Neural progenitor cell (in vitro differentiated cells): ENCODE data around the gene TMEM95.

ENCODE experiments used
- CTCF ChIP-seq: fragments of 200-600 bp; sonication (generic); IDR thresholded peaks from 2 replicates; pipeline ENCODE4 v1.5.1; 2017; ENCODE audit warnings: antibody characterized with exemption, mild to moderate bottlenecking
- EZH2 ChIP-seq: fragments of 200-600 bp; sonication (generic); IDR thresholded peaks from 2 replicates; pipeline ENCODE4 v1.6.1; 2017; ENCODE audit warnings: antibody characterized with exemption, mild to moderate bottlenecking, moderate library complexity
- EZH2phosphoT487 ChIP-seq: fragments of 200-600 bp; sonication (generic); IDR thresholded peaks from 2 replicates; pipeline ENCODE4 v1.6.1; 2017; ENCODE audit warnings: antibody characterized with exemption

DNA sequence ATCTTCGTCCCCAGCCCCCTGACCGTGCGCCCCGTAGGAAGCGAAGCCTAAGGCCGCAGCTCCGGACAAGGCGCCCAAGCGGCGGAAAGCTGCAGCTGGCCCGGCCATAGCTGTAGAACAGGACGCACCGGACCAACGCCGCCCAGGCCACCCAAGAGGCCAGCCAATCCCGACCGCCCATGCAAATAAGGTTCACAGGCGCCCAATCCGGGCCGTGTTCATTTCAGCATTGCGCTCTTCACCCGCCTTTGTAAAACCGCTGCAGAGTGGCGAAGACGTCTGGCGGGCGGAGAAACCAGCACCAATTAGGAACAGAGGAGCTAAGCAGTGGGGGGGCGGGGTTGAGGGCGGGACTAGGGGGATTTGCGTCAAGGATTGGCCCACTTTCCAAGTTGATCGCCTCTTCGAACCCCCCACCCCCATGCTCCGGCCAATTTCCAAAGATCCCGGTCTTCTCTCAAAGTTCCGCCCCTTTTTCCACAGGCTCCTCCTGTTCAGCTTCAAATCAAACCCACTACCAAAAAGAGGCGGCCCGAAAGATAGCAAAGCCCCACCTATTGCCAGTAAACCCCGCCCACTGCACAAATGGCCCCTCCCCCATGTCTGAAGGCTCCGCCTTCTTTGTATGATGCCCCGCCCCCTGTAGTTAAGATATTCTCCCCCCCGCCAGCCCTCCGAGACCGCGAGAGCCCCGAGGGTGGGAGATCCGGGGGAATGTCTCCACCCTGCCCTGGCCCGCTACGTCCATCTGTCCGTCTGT, 49.2 kb downstream of the TMEM95 start, which contains the start of gene TMEM256:
- TF ChIP-seq CTCF = no peak
- no peak for TF ChIP-seq EZH2
- no peak for TF ChIP-seq EZH2phosphoT487
